ENCODE measurements around the gene ZSWIM1. TPM values are rescaled to one million over a fixed set of nuclear protein-coding genes. Genes with fewer than 3 reads are reported as not detected.

The ZSWIM1 gene
- total and polyA plus RNA-seq, 2 of the 13 experiments (the other 11 are each of a cell fraction or from before 2014, with no cell fraction given) = 9.5 to 11.7 TPM

DNA sequence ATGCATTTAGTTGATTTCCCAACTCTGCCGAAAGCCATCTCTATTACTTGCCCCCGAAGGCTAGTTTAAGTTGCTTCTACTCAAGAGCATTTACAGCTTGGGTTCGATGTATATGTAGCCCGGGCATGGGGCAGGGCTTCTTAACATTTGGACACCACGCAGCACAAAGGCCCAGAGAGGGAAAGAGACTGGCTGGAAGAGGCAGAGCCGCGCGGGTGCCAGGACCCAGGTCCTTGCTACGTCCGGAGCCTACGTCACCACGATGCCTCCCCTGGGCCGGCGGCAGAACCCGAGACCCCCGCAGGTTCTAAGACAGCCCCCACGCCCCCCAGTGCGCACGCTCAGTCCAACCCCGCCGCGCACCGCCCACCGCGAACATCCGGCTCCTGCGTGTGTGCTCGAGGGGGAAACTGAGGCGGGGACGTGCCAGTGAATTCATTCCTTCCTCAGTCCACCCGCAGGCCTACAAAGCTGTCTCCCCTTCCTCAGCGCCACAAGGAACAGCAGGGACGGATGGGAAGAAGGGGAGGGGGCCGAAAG, 53.1 kb downstream of the ZSWIM1 start (continued):
- peak; percentile 83; the same call in 1 of the 2 replicates for TF ChIP-seq ZNF577 (CRISPR knock-in tag; IDR thresholded peaks at IDR 0.05; ENCODE audit: borderline replicate concordance, low read depth)
- TF ChIP-seq, protein P1, sequence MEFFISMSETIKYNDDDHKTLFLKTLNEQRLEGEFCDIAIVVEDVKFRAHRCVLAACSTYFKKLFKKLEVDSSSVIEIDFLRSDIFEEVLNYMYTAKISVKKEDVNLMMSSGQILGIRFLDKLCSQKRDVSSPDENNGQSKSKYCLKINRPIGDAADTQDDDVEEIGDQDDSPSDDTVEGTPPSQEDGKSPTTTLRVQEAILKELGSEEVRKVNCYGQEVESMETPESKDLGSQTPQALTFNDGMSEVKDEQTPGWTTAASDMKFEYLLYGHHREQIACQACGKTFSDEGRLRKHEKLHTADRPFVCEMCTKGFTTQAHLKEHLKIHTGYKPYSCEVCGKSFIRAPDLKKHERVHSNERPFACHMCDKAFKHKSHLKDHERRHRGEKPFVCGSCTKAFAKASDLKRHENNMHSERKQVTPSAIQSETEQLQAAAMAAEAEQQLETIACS (CRISPR knock-in tag; IDR thresholded peaks at IDR 0.05) = no peak
- TF ChIP-seq RELA (CRISPR knock-in tag; IDR thresholded peaks at IDR 0.05) = no peak
- no peak for TF ChIP-seq FOXP1 (IDR thresholded peaks at IDR 0.05)
- TF ChIP-seq FOXP1 (CRISPR knock-in tag; IDR thresholded peaks at IDR 0.05) = no peak
- no peak for TF ChIP-seq SMAD3 (CRISPR knock-in tag; IDR thresholded peaks at IDR 0.05)
- TF ChIP-seq, protein P2, sequence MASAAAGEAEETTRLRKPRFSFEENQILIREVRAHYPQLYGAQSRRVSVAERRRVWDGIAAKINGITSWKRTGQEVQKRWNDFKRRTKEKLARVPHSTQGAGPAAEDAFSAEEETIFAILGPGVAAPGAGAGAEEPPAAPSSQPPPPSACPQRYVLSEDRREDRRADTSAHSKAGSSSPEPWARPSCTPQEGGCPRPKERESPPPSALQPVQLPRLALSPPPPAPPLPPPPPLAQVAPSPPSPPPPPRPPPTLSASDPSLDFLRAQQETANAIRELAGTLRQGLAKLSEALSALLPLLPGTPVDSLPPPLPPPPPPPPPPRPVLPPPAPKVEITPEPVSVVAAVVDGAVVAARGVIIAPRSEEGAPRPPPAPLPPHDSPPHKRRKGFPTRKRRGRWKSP (CRISPR knock-in tag; IDR thresholded peaks at IDR 0.05) = peak; percentile 65; the same call in 1 of the 2 replicates
- TF ChIP-seq, protein P3, sequence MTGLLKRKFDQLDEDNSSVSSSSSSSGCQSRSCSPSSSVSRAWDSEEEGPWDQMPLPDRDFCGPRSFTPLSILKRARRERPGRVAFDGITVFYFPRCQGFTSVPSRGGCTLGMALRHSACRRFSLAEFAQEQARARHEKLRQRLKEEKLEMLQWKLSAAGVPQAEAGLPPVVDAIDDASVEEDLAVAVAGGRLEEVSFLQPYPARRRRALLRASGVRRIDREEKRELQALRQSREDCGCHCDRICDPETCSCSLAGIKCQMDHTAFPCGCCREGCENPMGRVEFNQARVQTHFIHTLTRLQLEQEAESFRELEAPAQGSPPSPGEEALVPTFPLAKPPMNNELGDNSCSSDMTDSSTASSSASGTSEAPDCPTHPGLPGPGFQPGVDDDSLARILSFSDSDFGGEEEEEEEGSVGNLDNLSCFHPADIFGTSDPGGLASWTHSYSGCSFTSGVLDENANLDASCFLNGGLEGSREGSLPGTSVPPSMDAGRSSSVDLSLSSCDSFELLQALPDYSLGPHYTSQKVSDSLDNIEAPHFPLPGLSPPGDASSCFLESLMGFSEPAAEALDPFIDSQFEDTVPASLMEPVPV (CRISPR knock-in tag; IDR thresholded peaks at IDR 0.05) = no peak; the same call in 1 of the 2 replicates
- TF ChIP-seq, protein P4, sequence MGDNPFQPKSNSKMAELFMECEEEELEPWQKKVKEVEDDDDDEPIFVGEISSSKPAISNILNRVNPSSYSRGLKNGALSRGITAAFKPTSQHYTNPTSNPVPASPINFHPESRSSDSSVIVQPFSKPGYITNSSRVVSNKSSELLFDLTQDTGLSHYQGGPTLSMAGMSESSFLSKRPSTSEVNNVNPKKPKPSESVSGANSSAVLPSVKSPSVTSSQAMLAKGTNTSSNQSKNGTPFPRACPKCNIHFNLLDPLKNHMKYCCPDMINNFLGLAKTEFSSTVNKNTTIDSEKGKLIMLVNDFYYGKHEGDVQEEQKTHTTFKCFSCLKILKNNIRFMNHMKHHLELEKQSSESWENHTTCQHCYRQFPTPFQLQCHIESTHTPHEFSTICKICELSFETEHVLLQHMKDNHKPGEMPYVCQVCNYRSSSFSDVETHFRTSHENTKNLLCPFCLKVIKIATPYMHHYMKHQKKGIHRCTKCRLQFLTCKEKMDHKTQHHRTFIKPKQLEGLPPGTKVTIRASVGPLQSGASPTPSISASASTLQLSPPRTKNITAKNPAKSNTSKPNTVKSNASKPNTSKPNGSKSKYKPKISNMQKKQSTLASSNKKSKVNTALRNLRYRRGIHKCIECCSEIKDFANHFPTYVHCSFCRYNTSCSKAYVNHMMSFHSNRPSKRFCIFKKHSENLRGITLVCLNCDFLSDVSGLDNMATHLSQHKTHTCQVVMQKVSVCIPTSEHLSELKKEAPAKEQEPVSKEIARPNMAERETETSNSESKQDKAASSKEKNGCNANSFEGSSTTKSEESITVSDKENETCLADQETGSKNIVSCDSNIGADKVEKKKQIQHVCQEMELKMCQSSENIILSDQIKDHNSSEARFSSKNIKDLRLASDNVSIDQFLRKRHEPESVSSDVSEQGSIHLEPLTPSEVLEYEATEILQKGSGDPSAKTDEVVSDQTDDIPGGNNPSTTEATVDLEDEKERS (CRISPR knock-in tag; IDR thresholded peaks at IDR 0.05) = no peak
- TF ChIP-seq HNRNPH1 (optimal IDR thresholded peaks at IDR 0.05; ENCODE audit: low read depth, low read length) = no peak
- TF ChIP-seq, protein P5, sequence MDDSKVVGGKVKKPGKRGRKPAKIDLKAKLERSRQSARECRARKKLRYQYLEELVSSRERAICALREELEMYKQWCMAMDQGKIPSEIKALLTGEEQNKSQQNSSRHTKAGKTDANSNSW (CRISPR knock-in tag; IDR thresholded peaks at IDR 0.05; ENCODE audit: borderline replicate concordance) = peak; percentile 77
- peak; percentile 33 for TF ChIP-seq MEF2D (CRISPR knock-in tag; IDR thresholded peaks at IDR 0.05)
- no peak for TF ChIP-seq ZNF17 (CRISPR knock-in tag; IDR thresholded peaks at IDR 0.05)
- TF ChIP-seq, protein P6, sequence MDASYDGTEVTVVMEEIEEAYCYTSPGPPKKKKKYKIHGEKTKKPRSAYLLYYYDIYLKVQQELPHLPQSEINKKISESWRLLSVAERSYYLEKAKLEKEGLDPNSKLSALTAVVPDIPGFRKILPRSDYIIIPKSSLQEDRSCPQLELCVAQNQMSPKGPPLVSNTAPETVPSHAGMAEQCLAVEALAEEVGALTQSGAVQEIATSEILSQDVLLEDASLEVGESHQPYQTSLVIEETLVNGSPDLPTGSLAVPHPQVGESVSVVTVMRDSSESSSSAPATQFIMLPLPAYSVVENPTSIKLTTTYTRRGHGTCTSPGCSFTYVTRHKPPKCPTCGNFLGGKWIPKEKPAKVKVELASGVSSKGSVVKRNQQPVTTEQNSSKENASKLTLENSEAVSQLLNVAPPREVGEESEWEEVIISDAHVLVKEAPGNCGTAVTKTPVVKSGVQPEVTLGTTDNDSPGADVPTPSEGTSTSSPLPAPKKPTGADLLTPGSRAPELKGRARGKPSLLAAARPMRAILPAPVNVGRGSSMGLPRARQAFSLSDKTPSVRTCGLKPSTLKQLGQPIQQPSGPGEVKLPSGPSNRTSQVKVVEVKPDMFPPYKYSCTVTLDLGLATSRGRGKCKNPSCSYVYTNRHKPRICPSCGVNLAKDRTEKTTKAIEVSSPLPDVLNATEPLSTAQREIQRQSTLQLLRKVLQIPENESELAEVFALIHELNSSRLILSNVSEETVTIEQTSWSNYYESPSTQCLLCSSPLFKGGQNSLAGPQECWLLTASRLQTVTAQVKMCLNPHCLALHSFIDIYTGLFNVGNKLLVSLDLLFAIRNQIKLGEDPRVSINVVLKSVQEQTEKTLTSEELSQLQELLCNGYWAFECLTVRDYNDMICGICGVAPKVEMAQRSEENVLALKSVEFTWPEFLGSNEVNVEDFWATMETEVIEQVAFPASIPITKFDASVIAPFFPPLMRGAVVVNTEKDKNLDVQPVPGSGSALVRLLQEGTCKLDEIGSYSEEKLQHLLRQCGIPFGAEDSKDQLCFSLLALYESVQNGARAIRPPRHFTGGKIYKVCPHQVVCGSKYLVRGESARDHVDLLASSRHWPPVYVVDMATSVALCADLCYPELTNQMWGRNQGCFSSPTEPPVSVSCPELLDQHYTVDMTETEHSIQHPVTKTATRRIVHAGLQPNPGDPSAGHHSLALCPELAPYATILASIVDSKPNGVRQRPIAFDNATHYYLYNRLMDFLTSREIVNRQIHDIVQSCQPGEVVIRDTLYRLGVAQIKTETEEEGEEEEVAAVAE (CRISPR knock-in tag; IDR thresholded peaks at IDR 0.05; ENCODE audit: borderline replicate concordance) = no peak
- no peak for TF ChIP-seq HCFC1 (IDR thresholded peaks at IDR 0.05; ENCODE audit: low read depth, low read length)
- no peak for TF ChIP-seq MAFF (IDR thresholded peaks at IDR 0.05; ENCODE audit: low read depth, low read length)
- TF ChIP-seq, protein P7, sequence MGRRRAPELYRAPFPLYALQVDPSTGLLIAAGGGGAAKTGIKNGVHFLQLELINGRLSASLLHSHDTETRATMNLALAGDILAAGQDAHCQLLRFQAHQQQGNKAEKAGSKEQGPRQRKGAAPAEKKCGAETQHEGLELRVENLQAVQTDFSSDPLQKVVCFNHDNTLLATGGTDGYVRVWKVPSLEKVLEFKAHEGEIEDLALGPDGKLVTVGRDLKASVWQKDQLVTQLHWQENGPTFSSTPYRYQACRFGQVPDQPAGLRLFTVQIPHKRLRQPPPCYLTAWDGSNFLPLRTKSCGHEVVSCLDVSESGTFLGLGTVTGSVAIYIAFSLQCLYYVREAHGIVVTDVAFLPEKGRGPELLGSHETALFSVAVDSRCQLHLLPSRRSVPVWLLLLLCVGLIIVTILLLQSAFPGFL (CRISPR knock-in tag; IDR thresholded peaks at IDR 0.05) = peak; percentile 84; the same call in 1 of the 2 replicates
